GM19324 (cell line): Measurements from ENCODE around the gene AGRN.
"Not testable (repeated sequence)": the region's sequence is repeated elsewhere in the genome, so short reads cannot be mapped to it uniquely, and the experiment has no call there.

Source experiments
- ATAC-seq: cut with Tn5 transposase; IDR thresholded peaks from one replicate; pipeline ENCODE4 v1.9.1; 2021; ENCODE audit warnings: mild to moderate bottlenecking, moderate library complexity; ENCODE audit not compliant: unreplicated experiment, low FRiP score

AGRN gene

GRCh38 chr1:1020000-1020404, at the start of gene AGRN:
Gene AGRN, plus strand, starts transcription at chr1:1020120. Its CDS starts 53 bp downstream, at chr1:1020173.
- peak; percentile 47 for ATAC-seq

- ATAC-seq, result no peak
Measured at GRCh38 chr1:970242-970972, 49.5 kb upstream of the AGRN start.

GRCh38 chr1:970973-971730, 48.8 kb upstream of the AGRN start:
- ATAC-seq, result no peak

- ATAC-seq, result no peak
Measured at GRCh38 chr1:971751-972506, 48.0 kb upstream of the AGRN start.

- no peak for ATAC-seq
Measured at GRCh38 chr1:972726-973458, 47.0 kb upstream of the AGRN start.

- ATAC-seq, result no peak
Measured at GRCh38 chr1:973459-974292, 46.2 kb upstream of the AGRN start.

- no peak for ATAC-seq
Measured at GRCh38 chr1:974293-974640, 45.7 kb upstream of the AGRN start.

- ATAC-seq, result no peak
Measured at GRCh38 chr1:974687-975328, 45.1 kb upstream of the AGRN start.

GRCh38 chr1:975365-975764, 44.6 kb upstream of the AGRN start:
- ATAC-seq, result no peak

- ATAC-seq, result peak; percentile 45
Measured at GRCh38 chr1:975896-976683, 43.8 kb upstream of the AGRN start.

- not testable (repeated sequence) for ATAC-seq
Measured at GRCh38 chr1:976791-977190, 43.1 kb upstream of the AGRN start.

GRCh38 chr1:978069-978834, 41.7 kb upstream of the AGRN start:
- no peak for ATAC-seq

GRCh38 chr1:978835-979743, 40.8 kb upstream of the AGRN start:
- ATAC-seq, result no peak

GRCh38 chr1:979744-980072, 40.2 kb upstream of the AGRN start:
- no peak for ATAC-seq

GRCh38 chr1:980137-980571, 39.8 kb upstream of the AGRN start:
- ATAC-seq, result no peak

GRCh38 chr1:980602-981395, 39.1 kb upstream of the AGRN start:
- no peak for ATAC-seq
